CD14-positive monocyte (primary cell): ENCODE data around the gene COTL1. TPM values are rescaled to one million over a fixed set of nuclear protein-coding genes. Genes with fewer than 3 reads are reported as not detected.
A peak's percentile ranks its signal among the peaks of the same experiment; 100 is the strongest.

Experiments
- DNase-seq, 3 donors: peaks; one replicate each; pipeline ENCODE4 v3.0.0-alpha.2; 2011 to 2022
- H2AFZ ChIP-seq: 2 replicates; pipeline ENCODE4 v1.6.0; 2012; ENCODE audit warnings: mild to moderate bottlenecking, low read depth, low read length, inconsistent platforms; ENCODE audit not compliant: insufficient read depth, poor library complexity, severe bottlenecking
- H3K27ac ChIP-seq, 2 donors: 1 replicate in 1 of 2; 2 replicates in 1 of 2; pipeline ENCODE4 v1.5.1; 2012 to 2013; ENCODE audit warnings: low read length in 2 of 2, control low read depth in 1 of 2, inconsistent platforms in 1 of 2, low read depth in 1 of 2, mild to moderate bottlenecking in 1 of 2
- H3K27me3 ChIP-seq, 2 donors: one replicate each; pipeline versions ENCODE4 v1.6.0 to v1.6.1; 2011 to 2013; ENCODE audit warnings: low read length in 2 of 2; ENCODE audit not compliant: control insufficient read depth in 2 of 2, insufficient read depth in 2 of 2
- H3K36me3 ChIP-seq, 2 donors: replicated peaks in 1 of 2; 1 replicate in 1 of 2; 2 replicates in 1 of 2; pipeline versions ENCODE4 v1.5.1 to v1.6.1; 2012 to 2013; ENCODE audit warnings: low read length in 2 of 2, control low read depth in 1 of 2, inconsistent platforms in 1 of 2, mild to moderate bottlenecking in 1 of 2; ENCODE audit not compliant: insufficient read depth in 2 of 2, control insufficient read depth in 1 of 2
- H3K4me1 ChIP-seq, 2 donors: 1 replicate in 1 of 2; 2 replicates in 1 of 2; pipeline versions ENCODE4 v1.5.1 to v1.6.1; 2012 to 2013; ENCODE audit warnings: low read length in 2 of 2, control low read depth in 1 of 2, inconsistent platforms in 1 of 2, mild to moderate bottlenecking in 1 of 2, moderate library complexity in 1 of 2; ENCODE audit not compliant: insufficient read depth in 2 of 2, control insufficient read depth in 1 of 2
- H3K4me2 ChIP-seq: replicated peaks from 2 replicates; pipeline ENCODE3; 2012; ENCODE audit warnings: low read length, moderate library complexity, mild to moderate bottlenecking; ENCODE audit not compliant: poor library complexity, severe bottlenecking; ENCODE audit errors: extremely low read depth
- H3K4me3 ChIP-seq, 3 experiments: fragments of 200-600 bp in 1 of 3; sonication (generic) in 1 of 3; replicated peaks in 1 of 3; 1 replicate in 2 of 3; 2 replicates in 1 of 3; pipeline ENCODE4 v1.5.1; 2011 to 2013; ENCODE audit warnings: low read length in 3 of 3, mild to moderate bottlenecking in 3 of 3, control low read depth in 2 of 3, low read depth in 2 of 3, inconsistent platforms in 1 of 3, moderate library complexity in 1 of 3
- H3K79me2 ChIP-seq: 2 replicates; pipeline ENCODE4 v1.6.0; 2012; ENCODE audit warnings: mild to moderate bottlenecking, control low read depth, inconsistent platforms, low read length, moderate library complexity; ENCODE audit not compliant: insufficient read depth
- H3K9ac ChIP-seq: 2 replicates; pipeline ENCODE4 v1.6.0; 2017; ENCODE audit warnings: low read length, mild to moderate bottlenecking; ENCODE audit not compliant: insufficient read depth, poor library complexity, severe bottlenecking
- H3K9me3 ChIP-seq, 2 donors: replicated peaks in 1 of 2; 1 replicate in 1 of 2; 2 replicates in 1 of 2; pipeline versions ENCODE4 v1.5.1 to v1.6.1; 2012 to 2013; ENCODE audit warnings: low read length in 2 of 2, control low read depth in 1 of 2; ENCODE audit not compliant: control insufficient read depth in 1 of 2, insufficient read depth in 1 of 2
- H4K20me1 ChIP-seq: 2 replicates; pipeline ENCODE4 v1.6.0; 2012; ENCODE audit warnings: mild to moderate bottlenecking, low read length, control low read depth, moderate library complexity; ENCODE audit not compliant: insufficient read depth
- H3K27ac Mint-ChIP-seq, 7 donors: one replicate each; pipeline ENCODE4 v1.8.0; 2020; ENCODE audit warnings: mild to moderate bottlenecking in 7 of 7, mixed read lengths in 7 of 7, moderate library complexity in 6 of 7, inconsistent platforms in 2 of 7
- H3K27me3 Mint-ChIP-seq, 3 donors: one replicate each; pipeline ENCODE4 v1.8.0; 2021 to 2022; ENCODE audit warnings: low read depth in 3 of 3, mild to moderate bottlenecking in 3 of 3, mixed read lengths in 3 of 3, moderate library complexity in 3 of 3, inconsistent platforms in 1 of 3
- H3K36me3 Mint-ChIP-seq, 2 donors: one replicate each; pipeline ENCODE4 v1.8.0; 2020; ENCODE audit warnings: mixed read lengths in 2 of 2, inconsistent platforms in 1 of 2, mild to moderate bottlenecking in 1 of 2
- H3K4me1 Mint-ChIP-seq: one replicate; pipeline ENCODE4 v1.8.0; 2020; ENCODE audit warnings: mild to moderate bottlenecking, mixed read lengths
- H3K4me3 Mint-ChIP-seq, 2 donors: one replicate each; pipeline ENCODE4 v1.8.0; 2020; ENCODE audit warnings: mild to moderate bottlenecking in 2 of 2, mixed read lengths in 2 of 2, moderate library complexity in 1 of 2
- H3K9me3 Mint-ChIP-seq, 7 donors: one replicate each; pipeline ENCODE4 v1.8.0; 2020 to 2022; ENCODE audit warnings: mixed read lengths in 7 of 7, mild to moderate bottlenecking in 6 of 7, moderate library complexity in 6 of 7, inconsistent platforms in 2 of 7
- WGBS: methylation state at CpG from one replicate; pipeline ENCODE4 v1.1.5; 2013; ENCODE audit warnings: missing lambda C conversion rate; ENCODE audit not compliant: insufficient coverage; 5-methylcytosine and 5-hydroxymethylcytosine counted together
- intact Hi-C, 2 donors: fragments of 100-400 bp; cut with micrococcal nuclease; formaldehyde crosslinking; loops; one replicate each; pipeline versions ENCODE4 v1.15.0 to v1.15.1; 2023
- polyA plus RNA-seq, 3 donors: library from polyadenylated mRNA; depleted of rRNA in 1 of 3; unstranded in 2 of 3; stranded (reverse) in 1 of 3; fragments of 300-500 nt in 2 of 3; fragments of >200 nt in 1 of 3; fragmentation: Illumina TruSeq in 2 of 3; gene quantifications; 1 replicate in 2 of 3; 2 replicates in 1 of 3; pipeline ENCODE4 v1.2.3, GENCODE V29; 2012 to 2021
- TF ChIP-seq, protein P1 (sequence below): fragments of 200-600 bp; IDR thresholded peaks from one replicate; pipeline ENCODE4 v1.8.0; 2022; ENCODE audit warnings: antibody characterized with exemption, mild to moderate bottlenecking

COTL1 gene
- polyA plus RNA-seq, 3 donors: 648 to 1,843 (median 1,643) TPM

DNA sequence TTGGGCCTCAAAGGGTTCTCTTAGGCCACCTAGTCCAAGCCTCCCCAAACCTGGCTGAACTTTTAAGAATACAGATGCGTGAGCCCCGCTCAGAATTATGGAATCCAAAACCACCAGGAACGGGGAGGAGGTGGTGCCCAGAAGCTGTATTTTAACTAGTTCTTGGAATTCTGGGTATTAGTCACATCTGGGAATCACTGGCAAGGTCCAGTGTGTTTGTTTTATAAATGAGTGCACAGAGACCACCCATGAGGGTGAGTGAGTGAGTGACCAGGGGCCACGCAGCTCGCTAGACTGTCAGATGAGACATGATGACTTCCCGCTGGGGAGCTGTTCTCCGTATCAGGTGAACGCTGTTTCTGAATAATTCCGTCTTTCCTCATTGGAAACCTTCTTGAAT, 44.6 kb upstream of the COTL1 start:
- Histone ChIP-seq H3K27ac (no peak overlapping the region), H2AFZ (no peak overlapping the region), H3K4me1 (no peaks in the 10 kb centered on the region), H3K9me3 (no peaks in the 10 kb centered on the region), H4K20me1 (peaks cover 87% of the 10 kb centered on the region), H3K9ac (no peak overlapping the region), H3K4me2 (no peak overlapping the region), H3K79me2 (peaks cover 19% of the 10 kb centered on the region), H3K4me3 (no peak overlapping the region), H3K27me3 (no peaks in the 10 kb centered on the region), H3K36me3 (peaks cover 84 to 100% of the 10 kb centered on the region in 2 donors)
- Mint-ChIP-seq H3K27ac (no peak overlapping the region), H3K36me3 (peaks cover 86 to 92% of the 10 kb centered on the region in 2 donors), H3K9me3 (peaks cover 0 to 3% (median 0%) of the 10 kb centered on the region in 7 donors), H3K4me1 (no peaks in the 10 kb centered on the region), H3K4me3 (no peak overlapping the region), H3K27me3 (no peaks in the 10 kb centered on the region)
- TF ChIP-seq, protein P1, sequence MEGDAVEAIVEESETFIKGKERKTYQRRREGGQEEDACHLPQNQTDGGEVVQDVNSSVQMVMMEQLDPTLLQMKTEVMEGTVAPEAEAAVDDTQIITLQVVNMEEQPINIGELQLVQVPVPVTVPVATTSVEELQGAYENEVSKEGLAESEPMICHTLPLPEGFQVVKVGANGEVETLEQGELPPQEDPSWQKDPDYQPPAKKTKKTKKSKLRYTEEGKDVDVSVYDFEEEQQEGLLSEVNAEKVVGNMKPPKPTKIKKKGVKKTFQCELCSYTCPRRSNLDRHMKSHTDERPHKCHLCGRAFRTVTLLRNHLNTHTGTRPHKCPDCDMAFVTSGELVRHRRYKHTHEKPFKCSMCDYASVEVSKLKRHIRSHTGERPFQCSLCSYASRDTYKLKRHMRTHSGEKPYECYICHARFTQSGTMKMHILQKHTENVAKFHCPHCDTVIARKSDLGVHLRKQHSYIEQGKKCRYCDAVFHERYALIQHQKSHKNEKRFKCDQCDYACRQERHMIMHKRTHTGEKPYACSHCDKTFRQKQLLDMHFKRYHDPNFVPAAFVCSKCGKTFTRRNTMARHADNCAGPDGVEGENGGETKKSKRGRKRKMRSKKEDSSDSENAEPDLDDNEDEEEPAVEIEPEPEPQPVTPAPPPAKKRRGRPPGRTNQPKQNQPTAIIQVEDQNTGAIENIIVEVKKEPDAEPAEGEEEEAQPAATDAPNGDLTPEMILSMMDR: no peak
- DNase-seq: no peak
- intact Hi-C loops: no loop called here
- WGBS: 100% methylated on average over 2 of the region's 9 CpGs

DNA sequence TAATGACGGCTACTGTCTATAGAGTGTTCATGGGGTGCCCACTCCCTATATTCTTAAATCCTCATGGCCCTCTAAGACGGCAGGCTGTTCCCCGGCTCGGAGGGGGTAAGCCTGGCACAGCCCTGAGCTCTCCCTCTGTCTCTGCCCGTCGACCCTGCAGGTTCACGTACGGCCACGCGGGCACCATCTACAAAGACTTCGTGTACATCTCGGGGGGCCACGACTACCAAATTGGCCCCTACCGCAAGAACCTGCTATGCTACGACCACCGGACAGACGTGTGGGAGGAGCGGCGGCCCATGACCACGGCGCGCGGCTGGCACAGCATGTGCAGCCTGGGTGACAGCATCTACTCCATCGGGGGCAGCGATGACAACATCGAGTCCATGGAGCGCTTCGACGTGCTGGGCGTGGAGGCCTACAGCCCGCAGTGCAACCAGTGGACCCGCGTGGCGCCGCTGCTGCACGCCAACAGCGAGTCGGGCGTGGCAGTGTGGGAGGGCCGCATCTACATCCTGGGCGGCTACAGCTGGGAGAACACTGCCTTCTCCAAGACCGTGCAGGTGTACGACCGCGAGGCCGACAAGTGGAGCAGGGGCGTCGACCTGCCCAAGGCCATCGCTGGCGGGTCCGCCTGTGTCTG, 43.7 kb upstream of the COTL1 start:
- WGBS: 97% methylated on average over 50 of the region's 51 CpGs
- peaks cover 0 to 3% (median 0%) of the 10 kb centered on the region in 7 donors for H3K9me3 Mint-ChIP-seq
- Histone ChIP-seq H3K4me2 (no peak overlapping the region), H3K27me3 (no peaks in the 10 kb centered on the region), H3K36me3 (peaks cover 91 to 100% of the 10 kb centered on the region in 2 donors), H3K4me3 (no peak overlapping the region), H4K20me1 (peaks cover 93% of the 10 kb centered on the region), H2AFZ (no peak overlapping the region), H3K4me1 (no peaks in the 10 kb centered on the region), H3K27ac (no peak overlapping the region), H3K79me2 (peaks cover 27% of the 10 kb centered on the region), H3K9ac (no peak overlapping the region), H3K9me3 (no peaks in the 10 kb centered on the region)
- peak overlapping the region in 3 of 7 donors; percentile 11 to 42 (median 36) for H3K27ac Mint-ChIP-seq
- peaks cover 87 to 93% of the 10 kb centered on the region in 2 donors for H3K36me3 Mint-ChIP-seq
- H3K27me3 Mint-ChIP-seq: no peaks in the 10 kb centered on the region
- H3K4me1 Mint-ChIP-seq: no peaks in the 10 kb centered on the region
- H3K4me3 Mint-ChIP-seq: no peak overlapping the region
- intact Hi-C loops: no loop called here
- no peak for DNase-seq
- TF ChIP-seq, protein P1: no peak
